ENCODE measurements around the gene ANG.

- no peak for TF ChIP-seq ZNF292 (tag by site-specific recombination; IDR thresholded peaks at IDR 0.05; ENCODE audit: borderline replicate concordance, low read depth)
- no peak for TF ChIP-seq ZNF391 (tag by site-specific recombination; IDR thresholded peaks at IDR 0.05; ENCODE audit: borderline replicate concordance, low read depth)
- peak; percentile 86 for TF ChIP-seq IKZF3 (tag by site-specific recombination; IDR thresholded peaks at IDR 0.05)
- no peak for TF ChIP-seq MYNN (tag by site-specific recombination; IDR thresholded peaks at IDR 0.05; ENCODE audit: borderline replicate concordance)
- TF ChIP-seq PRDM6 (tag by site-specific recombination; IDR thresholded peaks at IDR 0.05) = no peak
- TF ChIP-seq CTCF (tag by site-specific recombination; IDR thresholded peaks at IDR 0.05) = no peak
- no peak for TF ChIP-seq PBX3 (CRISPR knock-in tag; IDR thresholded peaks at IDR 0.05)
- no peak for TF ChIP-seq ZNF704 (tag by site-specific recombination; IDR thresholded peaks at IDR 0.05)
- no peak for TF ChIP-seq BCL11A (tag by site-specific recombination; IDR thresholded peaks at IDR 0.05; ENCODE audit: low read depth)
- no peak for TF ChIP-seq SP2 (tag by site-specific recombination; IDR thresholded peaks at IDR 0.05)
Measured at GRCh38 chr14:20679907-20680306, 8.7 kb upstream of the ANG start.
